ENCODE results near the gene TIE1.

The TIE1 gene

GRCh38 chr1:43300378-43301094, at the start of gene TIE1:
TIE1 (plus strand) TSS chr1:43300982; CDS start chr1:43301072, 90 bp downstream.
- no peak for DNase-seq (ENCODE audit: low spot score)

- no peak for DNase-seq (ENCODE audit: low spot score)
Measured at GRCh38 chr1:43251024-43251423, 49.8 kb upstream of the TIE1 start.

GRCh38 chr1:43252225-43252624, 48.6 kb upstream of the TIE1 start:
- DNase-seq (ENCODE audit: low spot score) = no peak

- no peak for DNase-seq (ENCODE audit: low spot score)
Measured at GRCh38 chr1:43253173-43253572, 47.6 kb upstream of the TIE1 start.

- DNase-seq (ENCODE audit: low spot score) = no peak
Measured at GRCh38 chr1:43253876-43254275, 46.9 kb upstream of the TIE1 start.

- peak; percentile 81 for DNase-seq (ENCODE audit: low spot score)
Measured at GRCh38 chr1:43255438-43256210, 45.2 kb upstream of the TIE1 start.

GRCh38 chr1:43256675-43257570, 43.9 kb upstream of the TIE1 start:
- DNase-seq (ENCODE audit: low spot score) = no peak

- DNase-seq (ENCODE audit: low spot score) = no peak
Measured at GRCh38 chr1:43258370-43258769, 42.4 kb upstream of the TIE1 start.

GRCh38 chr1:43265431-43265830, 35.4 kb upstream of the TIE1 start:
- DNase-seq (ENCODE audit: low spot score) = no peak

- no peak for DNase-seq (ENCODE audit: low spot score)
Measured at GRCh38 chr1:43266881-43267280, 33.9 kb upstream of the TIE1 start.

- DNase-seq (ENCODE audit: low spot score) = peak; percentile 40
Measured at GRCh38 chr1:43267291-43267805, 33.4 kb upstream of the TIE1 start.

GRCh38 chr1:43267818-43268425, 32.9 kb upstream of the TIE1 start:
- DNase-seq (ENCODE audit: low spot score) = no peak

- DNase-seq (ENCODE audit: low spot score) = no peak
Measured at GRCh38 chr1:43269627-43270375, 31.0 kb upstream of the TIE1 start, which contains the start of gene TMEM125. TMEM125 (plus strand) TSS chr1:43269983; CDS start chr1:43272723, 2,740 bp downstream.

- no peak for DNase-seq (ENCODE audit: low spot score)
Measured at GRCh38 chr1:43270421-43271095, 30.2 kb upstream of the TIE1 start.

GRCh38 chr1:43271186-43272118, 29.3 kb upstream of the TIE1 start:
- DNase-seq (ENCODE audit: low spot score) = no peak

- no peak for DNase-seq (ENCODE audit: low spot score)
Measured at GRCh38 chr1:43272161-43272560, 28.6 kb upstream of the TIE1 start.

- DNase-seq (ENCODE audit: low spot score) = no peak
Measured at GRCh38 chr1:43272576-43273571, 27.9 kb upstream of the TIE1 start.

- DNase-seq (ENCODE audit: low spot score) = no peak
Measured at GRCh38 chr1:43273708-43274107, 27.1 kb upstream of the TIE1 start.

Data from cerebellar cortex (tissue), 1 donor.